ENCODE measurements around the gene SMC1B. TPM values are rescaled to one million over a fixed set of nuclear protein-coding genes. Genes with fewer than 3 reads are reported as not detected.

The SMC1B gene
- polyA plus RNA-seq, 2 of the 4 experiments (the other 2 are of a cell fraction), result 0.03 TPM; not detected in 1

DNA sequence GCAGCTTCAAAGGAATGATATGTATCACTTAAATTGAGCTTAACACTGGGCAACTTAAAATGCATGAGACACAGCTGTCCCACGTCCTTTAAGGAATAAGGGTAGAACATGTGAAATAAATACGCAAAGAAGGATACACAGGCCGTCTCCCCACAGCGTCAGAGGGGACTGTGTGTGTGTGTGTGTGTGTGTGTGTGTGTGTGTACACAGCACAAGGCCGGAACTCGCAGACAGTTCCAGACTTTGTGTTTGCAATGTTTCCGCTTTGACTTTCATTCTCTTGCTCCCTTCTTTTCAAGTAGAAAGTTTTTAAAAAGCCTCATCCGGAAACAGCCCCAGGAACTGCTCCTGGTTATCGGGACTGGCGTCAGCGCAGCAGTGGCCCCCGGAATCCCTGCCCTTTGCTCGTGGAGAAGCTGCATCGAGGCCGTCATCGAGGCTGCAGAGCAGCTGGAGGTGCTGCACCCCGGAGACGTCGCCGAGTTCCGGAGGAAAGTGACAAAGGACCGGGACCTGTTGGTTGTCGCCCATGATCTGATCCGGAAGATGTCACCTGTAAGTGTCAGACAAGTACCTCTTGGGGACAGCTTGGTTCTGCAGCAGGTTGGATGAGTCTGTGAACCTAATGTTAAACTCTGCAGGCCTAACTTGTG lies 90.4 kb downstream of the SMC1B start (continued):
- TF ChIP-seq ZNF302 (CRISPR knock-in tag; IDR thresholded peaks at IDR 0.05) (no peak), FOXS1 (CRISPR knock-in tag; IDR thresholded peaks at IDR 0.05) (no peak)

DNA sequence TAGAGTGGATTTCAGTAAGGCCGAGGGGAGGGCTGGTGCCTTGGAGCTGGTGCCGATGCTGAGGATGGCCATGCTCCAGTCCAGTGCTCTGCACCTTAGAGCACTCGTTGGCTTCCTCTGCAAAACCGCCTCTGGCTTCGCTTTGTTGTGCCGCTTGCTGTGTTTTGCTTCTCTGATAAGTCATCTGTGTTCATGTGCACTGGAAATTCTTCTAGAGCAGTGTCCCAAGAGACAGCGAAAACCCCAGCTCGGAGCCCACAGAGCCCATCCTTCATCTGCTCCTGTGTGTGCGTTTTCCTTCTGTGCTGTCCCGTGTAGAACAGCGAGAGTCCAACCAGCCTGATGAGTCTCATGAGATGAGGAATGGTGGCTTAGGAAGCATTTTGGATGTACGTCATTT lies 91.6 kb downstream of the SMC1B start:
- WGBS (ENCODE audit: missing lambda C conversion rate), result 96% methylated on average over 12 of the region's 12 CpGs
- Histone ChIP-seq H3K4me1 (no peaks in the 10 kb centered on the region; the same call in 2 of the 3 replicates), H3K9me3 (no peaks in the 10 kb centered on the region), H3K4me3 (no peak overlapping the region), H3K27ac (no peak overlapping the region), H3K4me2 (no peak overlapping the region)
- no peak for TF ChIP-seq CEBPB (IDR thresholded peaks at IDR 0.05)
- ChIA-PET CTCF (no interaction called here), POLR2A (no interaction called here)
- FAIRE-seq (no peak), DNase-seq (ENCODE audit: low read depth in 1 of 2, low spot score in 1 of 2) (no peak), ATAC-seq (no peak)

DNA sequence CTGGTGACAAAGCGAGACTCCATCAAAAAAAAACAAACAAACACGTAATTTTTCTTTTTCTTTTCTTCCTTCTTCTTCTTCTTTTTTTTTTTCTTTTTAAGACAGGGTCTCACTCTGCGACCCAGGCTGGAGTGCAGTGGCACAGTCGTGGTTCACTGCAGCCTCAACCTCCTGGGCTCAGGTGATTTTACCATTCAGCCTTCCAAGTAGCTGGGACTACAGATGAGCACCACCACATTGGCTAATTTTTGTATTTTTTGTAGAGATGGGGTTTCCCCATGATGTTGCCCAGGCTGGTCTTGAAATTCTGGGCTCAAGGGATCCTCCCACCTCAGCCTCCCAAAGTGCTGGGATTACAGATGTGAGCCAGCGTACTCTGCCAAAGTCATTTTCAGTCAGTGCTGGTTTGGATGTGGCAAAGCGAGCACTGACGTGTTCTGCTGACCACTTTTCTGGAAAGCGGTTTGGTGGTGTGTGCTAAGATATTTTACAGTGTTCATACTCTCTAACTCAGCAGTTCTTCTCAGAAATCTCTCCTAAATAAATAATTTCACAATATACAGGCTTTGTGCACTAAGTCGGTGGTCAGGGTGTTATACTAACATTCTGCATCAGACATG lies 92.9 kb downstream of the SMC1B start:
- FAIRE-seq (no peak), ATAC-seq (no peak), DNase-seq (ENCODE audit: low read depth in 1 of 2, low spot score in 1 of 2) (no peak)
- Histone ChIP-seq H3K4me2 (no peak overlapping the region), H3K27ac (no peak overlapping the region), H3K4me1 (no peaks in the 10 kb centered on the region; the same call in 2 of the 3 replicates), H3K4me3 (no peak overlapping the region), H3K9me3 (no peaks in the 10 kb centered on the region)
- ChIA-PET CTCF (no interaction called here), POLR2A (no interaction called here)
- WGBS (ENCODE audit: missing lambda C conversion rate), result 91% methylated on average over 9 of the region's 9 CpGs
- TF ChIP-seq ZNF302 (CRISPR knock-in tag; IDR thresholded peaks at IDR 0.05), result no peak

GRCh38 chr22:45319324-45319685 lies 94.1 kb downstream of the SMC1B start:
- no peak overlapping the region for H3K4me2 ChIP-seq
- ATAC-seq, result no peak
- no peak for FAIRE-seq

More at GRCh38 chr22:45319324-45319685, 94.1 kb downstream of the SMC1B start:
- WGBS (ENCODE audit: missing lambda C conversion rate), result 74% methylated on average over 5 of the region's 5 CpGs
- TF ChIP-seq, protein P1, sequence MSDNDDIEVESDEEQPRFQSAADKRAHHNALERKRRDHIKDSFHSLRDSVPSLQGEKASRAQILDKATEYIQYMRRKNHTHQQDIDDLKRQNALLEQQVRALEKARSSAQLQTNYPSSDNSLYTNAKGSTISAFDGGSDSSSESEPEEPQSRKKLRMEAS (IDR thresholded peaks at IDR 0.05), result no peak
- TF ChIP-seq, protein P2, sequence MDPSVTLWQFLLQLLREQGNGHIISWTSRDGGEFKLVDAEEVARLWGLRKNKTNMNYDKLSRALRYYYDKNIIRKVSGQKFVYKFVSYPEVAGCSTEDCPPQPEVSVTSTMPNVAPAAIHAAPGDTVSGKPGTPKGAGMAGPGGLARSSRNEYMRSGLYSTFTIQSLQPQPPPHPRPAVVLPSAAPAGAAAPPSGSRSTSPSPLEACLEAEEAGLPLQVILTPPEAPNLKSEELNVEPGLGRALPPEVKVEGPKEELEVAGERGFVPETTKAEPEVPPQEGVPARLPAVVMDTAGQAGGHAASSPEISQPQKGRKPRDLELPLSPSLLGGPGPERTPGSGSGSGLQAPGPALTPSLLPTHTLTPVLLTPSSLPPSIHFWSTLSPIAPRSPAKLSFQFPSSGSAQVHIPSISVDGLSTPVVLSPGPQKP (IDR thresholded peaks at IDR 0.05; ENCODE audit: low read depth, low read length), result no peak
- no peak for TF ChIP-seq HES2 (IDR thresholded peaks at IDR 0.05)
- TF ChIP-seq ATOH8 (CRISPR knock-in tag; IDR thresholded peaks at IDR 0.05; ENCODE audit: low read depth), result no peak
- no peak for TF ChIP-seq TP53 (CRISPR knock-in tag; IDR thresholded peaks at IDR 0.05)
- TF ChIP-seq ZSCAN20 (CRISPR knock-in tag; IDR thresholded peaks at IDR 0.05), result no peak
- TF ChIP-seq SREBF2 (IDR thresholded peaks at IDR 0.05), result no peak
- no peak for TF ChIP-seq TFCP2L1 (CRISPR knock-in tag; IDR thresholded peaks at IDR 0.05)
- no peak for TF ChIP-seq EHF (CRISPR knock-in tag; IDR thresholded peaks at IDR 0.05)
- TF ChIP-seq NPAS2 (CRISPR knock-in tag; IDR thresholded peaks at IDR 0.05; ENCODE audit: borderline replicate concordance), result no peak
- TF ChIP-seq ZC3H11A (IDR thresholded peaks at IDR 0.05), result no peak
- TF ChIP-seq, protein P3, sequence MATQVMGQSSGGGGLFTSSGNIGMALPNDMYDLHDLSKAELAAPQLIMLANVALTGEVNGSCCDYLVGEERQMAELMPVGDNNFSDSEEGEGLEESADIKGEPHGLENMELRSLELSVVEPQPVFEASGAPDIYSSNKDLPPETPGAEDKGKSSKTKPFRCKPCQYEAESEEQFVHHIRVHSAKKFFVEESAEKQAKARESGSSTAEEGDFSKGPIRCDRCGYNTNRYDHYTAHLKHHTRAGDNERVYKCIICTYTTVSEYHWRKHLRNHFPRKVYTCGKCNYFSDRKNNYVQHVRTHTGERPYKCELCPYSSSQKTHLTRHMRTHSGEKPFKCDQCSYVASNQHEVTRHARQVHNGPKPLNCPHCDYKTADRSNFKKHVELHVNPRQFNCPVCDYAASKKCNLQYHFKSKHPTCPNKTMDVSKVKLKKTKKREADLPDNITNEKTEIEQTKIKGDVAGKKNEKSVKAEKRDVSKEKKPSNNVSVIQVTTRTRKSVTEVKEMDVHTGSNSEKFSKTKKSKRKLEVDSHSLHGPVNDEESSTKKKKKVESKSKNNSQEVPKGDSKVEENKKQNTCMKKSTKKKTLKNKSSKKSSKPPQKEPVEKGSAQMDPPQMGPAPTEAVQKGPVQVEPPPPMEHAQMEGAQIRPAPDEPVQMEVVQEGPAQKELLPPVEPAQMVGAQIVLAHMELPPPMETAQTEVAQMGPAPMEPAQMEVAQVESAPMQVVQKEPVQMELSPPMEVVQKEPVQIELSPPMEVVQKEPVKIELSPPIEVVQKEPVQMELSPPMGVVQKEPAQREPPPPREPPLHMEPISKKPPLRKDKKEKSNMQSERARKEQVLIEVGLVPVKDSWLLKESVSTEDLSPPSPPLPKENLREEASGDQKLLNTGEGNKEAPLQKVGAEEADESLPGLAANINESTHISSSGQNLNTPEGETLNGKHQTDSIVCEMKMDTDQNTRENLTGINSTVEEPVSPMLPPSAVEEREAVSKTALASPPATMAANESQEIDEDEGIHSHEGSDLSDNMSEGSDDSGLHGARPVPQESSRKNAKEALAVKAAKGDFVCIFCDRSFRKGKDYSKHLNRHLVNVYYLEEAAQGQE (IDR thresholded peaks at IDR 0.05), result no peak
- no peak for TF ChIP-seq CBX2 (IDR thresholded peaks at IDR 0.05; ENCODE audit: borderline replicate concordance, low read depth)
- no peak for TF ChIP-seq RFX5 (IDR thresholded peaks at IDR 0.05)
- no peak for TF ChIP-seq FOSL2 (IDR thresholded peaks at IDR 0.05)
- no peak for TF ChIP-seq FOSL2 (CRISPR knock-in tag; IDR thresholded peaks at IDR 0.05)
- no peak overlapping the region for H3K4me3 ChIP-seq
- CTCF ChIA-PET, result no interaction called here
- no peak overlapping the region for H3K27ac ChIP-seq
- H3K4me1 ChIP-seq, result no peaks in the 10 kb centered on the region; the same call in 2 of the 3 replicates
- no peaks in the 10 kb centered on the region for H3K9me3 ChIP-seq
- POLR2A ChIA-PET, result no interaction called here
- DNase-seq (ENCODE audit: low read depth in 1 of 2, low spot score in 1 of 2), result no peak

Data from A549 (cell line).